Progenitor cell of endocrine pancreas (in vitro differentiated cells): ENCODE measurements around the gene BMP7. TPM values are rescaled to one million over a fixed set of nuclear protein-coding genes. Genes with fewer than 3 reads are reported as not detected.
A peak's percentile ranks its signal among the peaks of the same experiment; 100 is the strongest.

Experiments
- DNase-seq: peaks from one replicate; pipeline ENCODE4 v3.0.0; 2021; ENCODE audit warnings: low spot score; ENCODE audit not compliant: unreplicated experiment
- H3K27ac Mint-ChIP-seq: 2 replicates; pipeline ENCODE4 v1.8.0; 2021; ENCODE audit warnings: mild to moderate bottlenecking, moderate library complexity, mixed read lengths
- H3K27me3 Mint-ChIP-seq: 2 replicates; pipeline ENCODE4 v1.8.0; 2021; ENCODE audit warnings: mixed read lengths
- H3K36me3 Mint-ChIP-seq: 2 replicates; pipeline ENCODE4 v1.8.0; 2022; ENCODE audit warnings: mixed read lengths; ENCODE audit not compliant: insufficient read depth
- H3K4me1 Mint-ChIP-seq: 2 replicates; pipeline ENCODE4 v1.8.0; 2021; ENCODE audit warnings: low read depth, mixed read lengths
- H3K4me3 Mint-ChIP-seq: 2 replicates; pipeline ENCODE4 v1.8.0; 2021; ENCODE audit warnings: low read depth, mild to moderate bottlenecking, moderate library complexity, mixed read lengths
- H3K9me3 Mint-ChIP-seq: 2 replicates; pipeline ENCODE4 v1.8.0; 2021; ENCODE audit warnings: low read depth, mixed read lengths
- total RNA-seq: library from RNA; stranded (reverse); gene quantifications from 2 replicates; pipeline ENCODE4 v1.2.1, GENCODE V29; 2021
- TF ChIP-seq, protein P1 (sequence below): fragments of 200-600 bp; sonication (generic); IDR thresholded peaks from one replicate; pipeline ENCODE4 v1.5.0; 2021; ENCODE audit warnings: antibody characterized with exemption, mild to moderate bottlenecking; ENCODE audit not compliant: unreplicated experiment

BMP7 gene
- total RNA-seq, 1 donor from 2014 or later: 35.4 TPM

DNA sequence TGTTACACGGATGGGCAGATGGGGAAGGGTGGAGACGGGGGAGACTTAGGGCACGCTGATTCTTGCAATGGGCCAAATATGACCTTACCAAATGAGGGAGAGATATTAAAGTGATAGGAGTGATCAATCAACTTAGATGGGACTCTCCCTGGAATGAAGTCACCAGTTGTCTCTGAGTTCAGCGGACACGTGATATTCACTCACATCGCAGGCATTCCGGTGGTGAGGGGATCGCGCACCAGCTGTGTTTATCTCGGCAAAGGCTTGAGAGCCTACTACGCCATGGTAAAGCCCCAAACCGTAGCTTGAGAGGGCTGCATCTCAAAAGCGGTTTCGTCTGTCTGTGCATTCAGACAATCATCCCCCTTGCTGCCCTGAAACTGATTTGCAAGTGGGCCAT, 5.5 kb downstream of the BMP7 start:
- H3K4me1 Mint-ChIP-seq: peaks cover 66% of the 10 kb centered on the region
- H3K27me3 Mint-ChIP-seq: peaks cover 2% of the 10 kb centered on the region
- peak overlapping the region; percentile 52 for H3K4me3 Mint-ChIP-seq
- TF ChIP-seq, protein P1, sequence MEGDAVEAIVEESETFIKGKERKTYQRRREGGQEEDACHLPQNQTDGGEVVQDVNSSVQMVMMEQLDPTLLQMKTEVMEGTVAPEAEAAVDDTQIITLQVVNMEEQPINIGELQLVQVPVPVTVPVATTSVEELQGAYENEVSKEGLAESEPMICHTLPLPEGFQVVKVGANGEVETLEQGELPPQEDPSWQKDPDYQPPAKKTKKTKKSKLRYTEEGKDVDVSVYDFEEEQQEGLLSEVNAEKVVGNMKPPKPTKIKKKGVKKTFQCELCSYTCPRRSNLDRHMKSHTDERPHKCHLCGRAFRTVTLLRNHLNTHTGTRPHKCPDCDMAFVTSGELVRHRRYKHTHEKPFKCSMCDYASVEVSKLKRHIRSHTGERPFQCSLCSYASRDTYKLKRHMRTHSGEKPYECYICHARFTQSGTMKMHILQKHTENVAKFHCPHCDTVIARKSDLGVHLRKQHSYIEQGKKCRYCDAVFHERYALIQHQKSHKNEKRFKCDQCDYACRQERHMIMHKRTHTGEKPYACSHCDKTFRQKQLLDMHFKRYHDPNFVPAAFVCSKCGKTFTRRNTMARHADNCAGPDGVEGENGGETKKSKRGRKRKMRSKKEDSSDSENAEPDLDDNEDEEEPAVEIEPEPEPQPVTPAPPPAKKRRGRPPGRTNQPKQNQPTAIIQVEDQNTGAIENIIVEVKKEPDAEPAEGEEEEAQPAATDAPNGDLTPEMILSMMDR: no peak
- no peak for DNase-seq
- H3K36me3 Mint-ChIP-seq: no peaks in the 10 kb centered on the region
- H3K27ac Mint-ChIP-seq: peak overlapping the region; percentile 37
- no peaks in the 10 kb centered on the region for H3K9me3 Mint-ChIP-seq

DNA sequence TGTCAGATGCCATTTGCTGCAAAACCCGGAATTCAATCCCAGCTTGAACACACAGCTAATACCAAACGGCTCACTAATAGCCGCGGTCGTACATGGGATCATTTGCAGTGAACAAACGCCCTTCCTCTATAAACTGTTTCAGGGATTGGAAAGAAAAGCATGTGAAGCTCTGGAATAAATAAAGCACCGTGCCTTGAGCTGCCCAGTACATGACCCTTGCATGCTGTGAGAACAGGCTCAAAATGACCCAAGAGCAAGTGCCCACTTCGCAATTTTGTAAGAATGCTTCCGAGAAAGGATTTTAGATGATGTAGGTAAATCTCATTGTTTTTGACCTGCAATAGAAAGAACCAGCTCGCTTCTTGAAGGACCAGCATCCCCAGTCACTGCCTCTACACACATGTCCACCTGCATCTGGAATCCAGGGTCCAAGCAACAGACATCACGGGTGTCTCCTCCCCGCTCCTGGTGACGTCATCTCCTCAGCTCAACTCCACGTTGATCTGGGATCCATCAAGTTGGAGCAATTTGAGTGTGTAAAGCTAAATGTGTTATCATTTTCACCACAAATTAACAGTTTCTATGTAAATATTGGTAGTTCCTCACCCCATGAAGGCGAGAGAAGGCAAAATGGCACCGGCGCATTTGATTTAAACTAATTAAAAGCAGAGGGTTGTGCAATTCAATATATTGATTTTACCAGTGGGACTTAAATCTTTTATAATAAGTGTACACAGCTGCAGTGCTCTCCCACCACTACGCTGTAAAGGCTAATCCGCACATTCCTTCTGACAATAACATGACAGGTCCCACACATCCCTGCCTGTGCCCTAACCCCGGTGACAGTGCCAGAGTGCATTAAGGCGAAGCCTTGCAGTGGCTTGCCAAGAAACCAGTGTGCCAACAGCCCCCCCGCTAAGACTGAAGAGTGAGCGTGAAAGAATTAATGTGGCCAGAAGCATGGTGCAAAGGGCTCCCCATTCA, 6.2 kb downstream of the BMP7 start:
- no peak for DNase-seq
- H3K27ac Mint-ChIP-seq: peak overlapping the region; percentile 89
- no peaks in the 10 kb centered on the region for H3K36me3 Mint-ChIP-seq
- no peaks in the 10 kb centered on the region for H3K9me3 Mint-ChIP-seq
- TF ChIP-seq, protein P1: no peak
- peak overlapping the region; percentile 52 for H3K4me3 Mint-ChIP-seq
- peaks cover 69% of the 10 kb centered on the region for H3K4me1 Mint-ChIP-seq
- H3K27me3 Mint-ChIP-seq: peaks cover 2% of the 10 kb centered on the region

DNA sequence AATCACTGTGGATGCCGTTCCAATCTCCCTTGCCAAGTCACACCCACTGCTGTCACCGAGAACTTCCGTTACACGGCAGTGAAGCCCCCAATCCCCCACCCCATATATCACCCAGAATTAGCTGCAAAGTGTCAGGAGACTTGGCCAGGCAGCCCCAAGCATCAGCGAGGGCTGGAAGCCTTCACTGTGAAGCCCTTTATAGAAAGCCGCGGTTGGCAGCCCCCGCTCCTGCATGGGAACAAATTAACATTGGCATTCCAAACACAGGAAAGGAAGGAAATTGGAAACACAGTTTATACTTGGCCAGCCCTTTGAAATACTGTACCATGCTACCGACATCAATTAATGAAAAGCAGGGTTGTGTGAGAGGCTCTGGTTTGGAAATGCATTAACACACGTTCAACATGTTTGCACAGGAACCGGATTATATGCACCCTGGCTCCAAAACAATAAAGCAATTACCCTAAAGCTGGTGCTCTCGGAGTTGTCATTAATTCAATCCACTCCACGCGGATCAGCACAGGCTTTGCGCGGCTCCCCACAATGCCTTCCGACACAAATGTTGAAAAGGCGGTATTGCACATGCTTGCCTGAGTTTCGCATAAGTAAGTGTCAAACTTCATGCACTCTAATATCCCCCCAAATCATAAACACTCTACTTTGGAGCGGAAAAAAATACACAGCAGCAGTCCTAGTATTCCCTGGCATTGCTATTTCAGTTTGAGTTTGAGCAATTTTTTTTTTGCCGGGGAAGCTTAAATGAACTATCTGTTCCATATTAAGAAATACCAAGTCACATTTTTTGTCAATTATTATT, 7.1 kb downstream of the BMP7 start:
- TF ChIP-seq, protein P1: no peak
- H3K4me1 Mint-ChIP-seq: peaks cover 73% of the 10 kb centered on the region
- H3K27me3 Mint-ChIP-seq: peaks cover 2% of the 10 kb centered on the region
- H3K27ac Mint-ChIP-seq: no peak overlapping the region
- no peak overlapping the region for H3K4me3 Mint-ChIP-seq
- peaks cover 2% of the 10 kb centered on the region for H3K36me3 Mint-ChIP-seq
- H3K9me3 Mint-ChIP-seq: no peaks in the 10 kb centered on the region
- DNase-seq: no peak

DNA sequence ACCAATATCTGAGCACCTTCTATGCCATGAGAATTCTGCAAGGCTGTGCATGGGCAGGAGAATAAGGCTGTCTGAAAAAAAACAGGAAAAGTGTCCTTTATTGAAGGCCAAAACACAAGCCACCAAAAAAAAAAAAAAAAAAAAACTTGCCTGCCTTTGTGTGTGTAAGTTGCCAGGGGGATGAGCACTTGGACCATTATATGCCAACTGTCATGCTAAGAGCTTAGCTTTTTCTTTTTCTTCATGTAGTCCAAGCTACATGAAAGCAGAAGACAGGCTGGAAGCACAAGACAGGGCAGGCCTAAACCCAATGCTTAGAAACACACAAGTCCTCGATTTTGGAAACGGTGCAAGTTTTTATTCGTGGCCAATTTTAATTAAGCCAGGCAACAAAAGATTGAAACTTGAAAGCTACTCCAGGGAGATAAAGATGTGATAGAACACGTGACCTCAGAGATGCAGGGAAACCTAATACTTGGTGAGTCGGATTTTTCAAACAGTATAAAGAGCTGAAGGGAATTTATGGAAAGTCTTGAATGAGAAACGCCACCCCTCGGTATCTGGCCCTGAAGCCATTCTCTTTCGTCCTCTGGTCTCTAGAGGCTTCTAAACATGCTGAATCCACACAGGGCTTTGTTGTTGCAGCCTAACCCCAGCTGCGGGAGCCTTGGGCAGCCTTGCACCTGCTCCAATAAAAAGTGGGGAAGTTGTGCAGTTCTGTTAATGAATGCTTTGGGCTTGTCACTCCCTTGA, 8.6 kb downstream of the BMP7 start:
- Mint-ChIP-seq H3K9me3 (no peaks in the 10 kb centered on the region), H3K27me3 (peaks cover 2% of the 10 kb centered on the region), H3K36me3 (peaks cover 2% of the 10 kb centered on the region), H3K4me1 (peaks cover 59% of the 10 kb centered on the region), H3K4me3 (no peak overlapping the region), H3K27ac (peak overlapping the region; percentile 25)
- DNase-seq: no peak
- TF ChIP-seq, protein P1: no peak
